MM.1S (cell line): ENCODE data around the gene SYP.
"Not testable (repeated sequence)": the region's sequence is repeated elsewhere in the genome, so short reads cannot be mapped to it uniquely, and the experiment has no call there.

Source experiments
- DNase-seq: peaks from one replicate; pipeline ENCODE4 v3.0.0-alpha.2; 2015
- H2AFZ ChIP-seq: fragments of 300-600 bp; sonication (generic); 2 replicates; pipeline ENCODE4 v1.6.0; 2016; ENCODE audit warnings: antibody characterized with exemption, low read length
- H3F3A ChIP-seq: fragments of 300-600 bp; sonication (generic); 2 replicates; pipeline ENCODE4 v1.6.1; 2016; ENCODE audit warnings: mild to moderate bottlenecking, antibody characterized with exemption, low read length, moderate library complexity, mixed read lengths; ENCODE audit not compliant: insufficient read depth
- H3K27ac ChIP-seq: fragments of 300-600 bp; sonication (generic); 2 replicates; pipeline ENCODE4 v1.5.1; 2016; ENCODE audit warnings: mild to moderate bottlenecking, low read length
- H3K27me3 ChIP-seq: fragments of 300-600 bp; sonication (generic); replicated peaks from 2 replicates; pipeline ENCODE4 v1.6.0; 2016; ENCODE audit warnings: low read length; ENCODE audit not compliant: insufficient read depth
- H3K36me3 ChIP-seq: fragments of 300-600 bp; sonication (generic); replicated peaks from 2 replicates; pipeline ENCODE4 v1.6.1; 2016; ENCODE audit warnings: mild to moderate bottlenecking, low read length, mixed read lengths; ENCODE audit not compliant: insufficient read depth
- H3K4me1 ChIP-seq: fragments of 300-600 bp; sonication (generic); 2 replicates; pipeline ENCODE4 v1.6.1; 2016; ENCODE audit warnings: low read length, mixed read lengths
- H3K4me2 ChIP-seq: fragments of 300-600 bp; sonication (generic); 2 replicates; pipeline ENCODE4 v1.6.0; 2016; ENCODE audit warnings: low read depth, low read length
- H3K4me3 ChIP-seq: fragments of 300-600 bp; sonication (generic); 2 replicates; pipeline ENCODE4 v1.5.1; 2016; ENCODE audit warnings: low read length, mixed read lengths
- H3K79me2 ChIP-seq: fragments of 300-600 bp; sonication (generic); 2 replicates; pipeline ENCODE4 v1.6.1; 2016; ENCODE audit warnings: mixed run types, low read length, mixed read lengths
- H3K9ac ChIP-seq: fragments of 300-600 bp; sonication (generic); 2 replicates; pipeline ENCODE4 v1.6.1; 2016; ENCODE audit warnings: low read length, mixed read lengths
- H3K9me2 ChIP-seq: fragments of 300-600 bp; sonication (generic); replicated peaks from 2 replicates; pipeline ENCODE4 v1.6.1; 2016; ENCODE audit warnings: mild to moderate bottlenecking, low read length, mixed read lengths; ENCODE audit not compliant: insufficient read depth
- H3K9me3 ChIP-seq: fragments of 300-600 bp; sonication (generic); replicated peaks from 2 replicates; pipeline ENCODE4 v1.6.1; 2016; ENCODE audit warnings: mild to moderate bottlenecking, low read length, mixed read lengths; ENCODE audit not compliant: insufficient read depth
- H4K20me1 ChIP-seq: fragments of 300-600 bp; sonication (generic); 2 replicates; pipeline ENCODE4 v1.6.1; 2016; ENCODE audit warnings: mild to moderate bottlenecking, low read length, moderate library complexity, mixed read lengths; ENCODE audit not compliant: insufficient read depth
- EZH2 ChIP-seq: fragments of 300-600 bp; sonication (generic); optimal IDR thresholded peaks from 2 replicates; pipeline ENCODE3; 2017; ENCODE audit warnings: low read depth, mild to moderate bottlenecking, antibody characterized with exemption, low read length, mixed read lengths
- EZH2phosphoT487 ChIP-seq: fragments of 300-600 bp; sonication (generic); IDR thresholded peaks from 2 replicates; pipeline ENCODE4 v1.6.1; 2018; ENCODE audit warnings: antibody characterized with exemption, low read length
- TF ChIP-seq, protein P1 (sequence below): fragments of 300-600 bp; sonication (generic); IDR thresholded peaks from 2 replicates; pipeline ENCODE4 v1.5.1; 2016; ENCODE audit warnings: antibody characterized with exemption, low read length, mixed read lengths

The SYP gene

DNA sequence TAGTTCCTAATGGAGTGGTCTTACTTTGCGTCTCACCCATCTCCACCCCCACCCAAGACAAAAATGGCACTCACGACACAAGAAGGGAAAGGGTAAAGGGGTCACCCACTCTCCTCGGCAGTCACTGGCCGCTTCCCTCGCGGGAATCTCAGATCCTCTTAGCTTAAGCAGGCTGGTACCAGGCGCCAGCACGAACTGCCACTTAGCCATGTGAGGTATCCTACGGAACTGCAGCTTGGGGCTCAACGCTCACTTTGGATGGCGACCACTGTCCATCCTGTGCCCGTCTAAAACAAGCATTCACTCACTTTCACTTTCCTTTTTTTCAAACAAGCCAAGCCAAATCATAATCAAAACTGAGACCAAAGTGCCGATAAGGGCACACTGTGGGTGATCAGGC is 52.1 kb downstream of the SYP start:
- Histone ChIP-seq H4K20me1 (no peaks in the 10 kb centered on the region), H3K27ac (no peak overlapping the region), H3K9me3 (no peaks in the 10 kb centered on the region), H3K4me1 (no peaks in the 10 kb centered on the region), H2AFZ (no peak overlapping the region), H3F3A (no peaks in the 10 kb centered on the region), H3K27me3 (no peaks in the 10 kb centered on the region), H3K9ac (no peak overlapping the region), H3K4me2 (no peak overlapping the region), H3K4me3 (no peak overlapping the region), H3K79me2 (no peaks in the 10 kb centered on the region), H3K36me3 (no peaks in the 10 kb centered on the region), H3K9me2 (no peaks in the 10 kb centered on the region)
- no peak for DNase-seq
- no peak for TF ChIP-seq EZH2
- TF ChIP-seq EZH2phosphoT487 = no peak
- TF ChIP-seq, protein P1, sequence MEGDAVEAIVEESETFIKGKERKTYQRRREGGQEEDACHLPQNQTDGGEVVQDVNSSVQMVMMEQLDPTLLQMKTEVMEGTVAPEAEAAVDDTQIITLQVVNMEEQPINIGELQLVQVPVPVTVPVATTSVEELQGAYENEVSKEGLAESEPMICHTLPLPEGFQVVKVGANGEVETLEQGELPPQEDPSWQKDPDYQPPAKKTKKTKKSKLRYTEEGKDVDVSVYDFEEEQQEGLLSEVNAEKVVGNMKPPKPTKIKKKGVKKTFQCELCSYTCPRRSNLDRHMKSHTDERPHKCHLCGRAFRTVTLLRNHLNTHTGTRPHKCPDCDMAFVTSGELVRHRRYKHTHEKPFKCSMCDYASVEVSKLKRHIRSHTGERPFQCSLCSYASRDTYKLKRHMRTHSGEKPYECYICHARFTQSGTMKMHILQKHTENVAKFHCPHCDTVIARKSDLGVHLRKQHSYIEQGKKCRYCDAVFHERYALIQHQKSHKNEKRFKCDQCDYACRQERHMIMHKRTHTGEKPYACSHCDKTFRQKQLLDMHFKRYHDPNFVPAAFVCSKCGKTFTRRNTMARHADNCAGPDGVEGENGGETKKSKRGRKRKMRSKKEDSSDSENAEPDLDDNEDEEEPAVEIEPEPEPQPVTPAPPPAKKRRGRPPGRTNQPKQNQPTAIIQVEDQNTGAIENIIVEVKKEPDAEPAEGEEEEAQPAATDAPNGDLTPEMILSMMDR = no peak

DNA sequence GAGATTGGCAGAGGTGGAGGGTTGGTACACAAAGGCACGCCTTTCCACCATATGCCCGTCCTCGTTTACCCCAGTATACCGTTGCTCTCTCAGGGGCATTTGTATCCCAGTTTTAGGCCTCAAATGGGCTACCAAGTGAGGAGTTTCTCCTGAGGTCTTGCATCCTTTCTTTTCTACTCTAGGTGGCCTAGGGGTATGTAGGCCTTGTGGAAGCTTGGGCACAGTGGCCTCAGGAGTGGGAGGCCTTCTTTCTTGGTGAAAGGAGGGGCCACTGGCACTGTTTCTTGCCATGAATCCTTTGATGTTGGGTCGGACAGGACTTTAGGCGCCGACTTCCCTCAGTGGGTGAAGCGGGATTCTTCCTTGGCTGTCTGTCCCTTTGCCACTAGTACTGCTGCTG is 52.7 kb downstream of the SYP start:
- H3K27ac ChIP-seq = no peak overlapping the region

DNA sequence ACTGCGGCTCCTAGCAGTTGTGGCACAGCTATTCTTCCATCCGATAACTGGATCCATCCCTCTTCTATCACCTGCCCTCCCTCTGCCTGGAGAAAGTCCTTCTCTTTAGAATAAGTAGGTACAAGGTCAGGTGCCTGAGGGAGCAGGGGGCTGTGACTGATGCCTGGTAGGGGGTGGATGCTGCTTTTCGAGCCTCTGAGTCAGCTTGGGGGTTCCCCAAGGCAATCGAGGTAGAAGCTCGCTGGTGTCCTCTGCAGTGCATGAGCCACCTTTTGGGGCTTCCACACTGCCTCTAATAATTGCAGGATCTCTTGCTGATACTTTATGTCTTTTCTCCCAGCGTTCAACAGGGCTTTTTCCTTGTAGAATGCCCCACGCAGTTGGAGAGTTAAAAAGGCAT is 56.8 kb downstream of the SYP start:
- H3K4me3 ChIP-seq, DNase-seq, H3K79me2 ChIP-seq, H3K27me3 ChIP-seq, H3F3A ChIP-seq, H3K27ac ChIP-seq, H3K4me2 ChIP-seq, H3K9me3 ChIP-seq, H3K9ac ChIP-seq, H3K4me1 ChIP-seq, H2AFZ ChIP-seq, H3K9me2 ChIP-seq, H4K20me1 ChIP-seq, H3K36me3 ChIP-seq: not testable (repeated sequence)

More for the DNA sequence above, 52.7 kb downstream of the SYP start:
- H3K27me3 ChIP-seq = no peaks in the 10 kb centered on the region
- no peaks in the 10 kb centered on the region for H3K9me2 ChIP-seq
- H3K4me3 ChIP-seq = no peak overlapping the region
- H3K9me3 ChIP-seq = no peaks in the 10 kb centered on the region
- no peak overlapping the region for H3K4me2 ChIP-seq
- H3K36me3 ChIP-seq = no peaks in the 10 kb centered on the region
- H2AFZ ChIP-seq = no peak overlapping the region
- H3K4me1 ChIP-seq = no peaks in the 10 kb centered on the region
- H4K20me1 ChIP-seq = no peaks in the 10 kb centered on the region
- no peaks in the 10 kb centered on the region for H3F3A ChIP-seq
- no peaks in the 10 kb centered on the region for H3K79me2 ChIP-seq
- DNase-seq = no peak
- no peak for TF ChIP-seq EZH2phosphoT487
- TF ChIP-seq, protein P1 = no peak
- no peak for TF ChIP-seq EZH2
- no peak overlapping the region for H3K9ac ChIP-seq

DNA sequence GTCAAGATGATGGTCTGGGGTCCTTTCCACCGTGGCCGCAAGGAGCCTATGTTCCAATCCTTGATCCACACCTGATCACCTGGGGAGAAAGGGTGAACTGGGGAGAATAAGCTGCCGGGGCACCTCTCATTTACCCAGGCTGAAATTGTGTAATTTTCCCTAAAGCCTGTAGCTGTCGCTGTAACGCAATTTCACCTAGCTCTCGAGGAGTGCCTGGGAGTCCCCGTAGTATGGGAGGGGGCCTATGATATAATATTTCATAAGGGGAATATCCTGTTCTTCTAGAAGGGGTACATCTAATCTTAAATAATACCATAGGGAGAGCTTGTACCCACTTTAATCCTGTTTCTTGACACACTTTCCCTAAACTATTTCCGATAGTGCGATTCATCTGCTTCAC is 57.7 kb downstream of the SYP start:
- not testable (repeated sequence) for H2AFZ ChIP-seq, H3K4me2 ChIP-seq, H3K27me3 ChIP-seq, H3K27ac ChIP-seq, H3K9me3 ChIP-seq, H3K4me3 ChIP-seq, DNase-seq, H3K4me1 ChIP-seq, H4K20me1 ChIP-seq, H3K79me2 ChIP-seq, H3K36me3 ChIP-seq, H3F3A ChIP-seq, H3K9me2 ChIP-seq, H3K9ac ChIP-seq
- TF ChIP-seq, protein P1 = 0 out of 2 replicates have a peak, but pooled peaks have one; percentile 9
